Gastrocnemius medialis (tissue), 4 donors: ENCODE results near the gene LPAR1.

Experiments
- POLR2A ChIP-seq, 2 donors: fragments of 450-650 bp; IDR thresholded peaks; one replicate each; pipeline ENCODE4 v1.6.1; 2017; ENCODE audit warnings: antibody characterized with exemption in 2 of 2, mild to moderate bottlenecking in 2 of 2, moderate library complexity in 2 of 2
- TF ChIP-seq, protein P1 (sequence below), 5 experiments: fragments of 450-650 bp in 3 of 5; fragments of 200-600 bp in 2 of 5; sonication (generic) in 2 of 5; IDR thresholded peaks in 4 of 5; conservative IDR thresholded peaks in 1 of 5; 1 replicate in 4 of 5; 2 replicates in 1 of 5; pipeline ENCODE4 v1.5.1; 2016 to 2019; ENCODE audit warnings: antibody characterized with exemption in 5 of 5, mild to moderate bottlenecking in 3 of 5, moderate library complexity in 3 of 5

DNA sequence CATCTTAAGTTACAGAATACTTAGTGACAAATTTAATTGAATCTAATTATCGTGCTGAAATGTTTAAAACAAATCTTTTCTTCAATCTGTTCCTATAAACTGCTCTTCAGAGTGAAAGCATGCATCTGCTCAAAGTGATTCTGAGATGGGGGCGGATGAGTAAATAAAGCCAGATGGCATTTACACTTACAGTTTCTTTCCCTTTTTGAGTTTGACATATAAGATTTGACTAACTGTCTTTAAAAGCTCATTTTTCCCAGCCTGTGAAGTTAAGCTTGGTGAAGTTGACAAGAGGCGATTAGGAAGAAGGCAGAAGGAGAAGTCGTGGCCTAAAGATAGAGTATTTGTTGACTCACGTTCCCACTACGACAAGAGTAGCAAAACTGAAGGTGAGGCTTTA lies 137.4 kb downstream of the LPAR1 start:
- TF ChIP-seq, protein P1, sequence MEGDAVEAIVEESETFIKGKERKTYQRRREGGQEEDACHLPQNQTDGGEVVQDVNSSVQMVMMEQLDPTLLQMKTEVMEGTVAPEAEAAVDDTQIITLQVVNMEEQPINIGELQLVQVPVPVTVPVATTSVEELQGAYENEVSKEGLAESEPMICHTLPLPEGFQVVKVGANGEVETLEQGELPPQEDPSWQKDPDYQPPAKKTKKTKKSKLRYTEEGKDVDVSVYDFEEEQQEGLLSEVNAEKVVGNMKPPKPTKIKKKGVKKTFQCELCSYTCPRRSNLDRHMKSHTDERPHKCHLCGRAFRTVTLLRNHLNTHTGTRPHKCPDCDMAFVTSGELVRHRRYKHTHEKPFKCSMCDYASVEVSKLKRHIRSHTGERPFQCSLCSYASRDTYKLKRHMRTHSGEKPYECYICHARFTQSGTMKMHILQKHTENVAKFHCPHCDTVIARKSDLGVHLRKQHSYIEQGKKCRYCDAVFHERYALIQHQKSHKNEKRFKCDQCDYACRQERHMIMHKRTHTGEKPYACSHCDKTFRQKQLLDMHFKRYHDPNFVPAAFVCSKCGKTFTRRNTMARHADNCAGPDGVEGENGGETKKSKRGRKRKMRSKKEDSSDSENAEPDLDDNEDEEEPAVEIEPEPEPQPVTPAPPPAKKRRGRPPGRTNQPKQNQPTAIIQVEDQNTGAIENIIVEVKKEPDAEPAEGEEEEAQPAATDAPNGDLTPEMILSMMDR (IDR thresholded peaks at IDR 0.05 in 4 of 5, conservative IDR thresholded peaks at IDR 0.05 in 1 of 5), result no peak
- TF ChIP-seq POLR2A (IDR thresholded peaks at IDR 0.05), result no peak
